G401.6 (cell line): Measurements from ENCODE around the gene HES6.
A peak's percentile ranks its signal among the peaks of the same experiment; 100 is the strongest.
"Not testable (repeated sequence)": the region's sequence is repeated elsewhere in the genome, so short reads cannot be mapped to it uniquely, and the experiment has no call there.

Experiments
- FAIRE-seq: peaks from 2 replicates; lab custom pipeline; 2012; peaks lifted over from hg19 to GRCh38; lab: Jason Lieb, UNC

The HES6 gene

DNA sequence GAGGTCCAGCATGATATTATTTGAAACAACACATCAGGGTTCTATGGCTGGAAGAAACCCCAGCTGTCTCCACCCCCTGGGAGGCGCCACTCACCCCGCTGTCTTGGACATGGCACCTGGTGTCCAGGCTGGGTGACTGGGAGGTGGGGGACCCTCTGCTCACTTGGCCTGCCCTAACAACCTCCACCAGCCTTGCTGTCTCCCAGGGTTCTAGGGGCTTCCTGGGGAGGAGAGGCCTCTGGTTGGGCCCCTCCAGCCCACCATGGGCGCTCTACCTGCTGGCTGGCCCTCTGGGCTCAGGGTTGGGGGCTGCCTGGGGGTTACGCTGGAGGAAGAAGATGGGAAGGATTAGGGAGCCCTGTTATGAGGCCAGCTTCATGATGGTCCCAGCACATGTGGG, 32.3 kb upstream of the HES6 start:
- no peak for FAIRE-seq

DNA sequence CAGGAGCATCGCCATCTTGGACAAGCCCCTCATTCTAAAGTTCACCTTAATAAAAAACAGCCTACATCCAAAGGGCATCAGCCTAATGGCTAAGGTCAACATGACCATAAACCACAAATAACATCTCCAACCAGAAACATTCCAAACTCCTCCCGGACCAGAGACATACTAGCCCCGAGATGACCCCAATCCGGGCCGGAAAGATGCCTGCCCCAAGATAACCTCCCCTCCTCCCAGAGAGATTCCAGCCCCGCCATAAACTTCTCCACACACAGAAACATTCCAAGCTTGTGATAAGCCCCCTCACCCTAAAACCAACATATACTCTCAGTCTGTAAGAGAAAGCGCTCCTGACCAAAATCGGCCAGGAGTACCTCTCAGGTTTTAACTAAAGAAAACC, 31.8 kb upstream of the HES6 start:
- FAIRE-seq = not testable (repeated sequence)

GRCh38 chr2:238271061-238271554, 31.3 kb upstream of the HES6 start:
- FAIRE-seq = no peak

DNA sequence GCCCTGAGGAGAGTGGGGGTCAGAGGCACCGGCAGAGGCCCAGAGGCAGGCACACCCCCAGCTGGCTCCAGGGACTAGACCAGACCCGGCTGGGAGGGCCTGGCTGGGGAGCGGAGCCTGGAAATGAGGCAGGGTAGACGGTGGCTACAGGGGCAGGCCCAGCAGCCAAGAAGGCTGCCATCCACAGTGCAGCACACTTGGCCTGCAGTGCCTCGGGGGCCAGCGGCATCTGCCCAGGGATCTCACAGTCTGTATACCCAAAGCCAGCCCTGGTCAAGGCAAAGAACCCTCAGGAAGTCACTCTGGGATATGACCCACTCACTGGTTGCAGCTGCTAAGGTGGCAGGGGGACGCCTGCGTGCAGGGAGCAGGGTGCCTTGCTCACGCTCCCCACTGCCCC, 30.8 kb upstream of the HES6 start:
- FAIRE-seq = no peak

DNA sequence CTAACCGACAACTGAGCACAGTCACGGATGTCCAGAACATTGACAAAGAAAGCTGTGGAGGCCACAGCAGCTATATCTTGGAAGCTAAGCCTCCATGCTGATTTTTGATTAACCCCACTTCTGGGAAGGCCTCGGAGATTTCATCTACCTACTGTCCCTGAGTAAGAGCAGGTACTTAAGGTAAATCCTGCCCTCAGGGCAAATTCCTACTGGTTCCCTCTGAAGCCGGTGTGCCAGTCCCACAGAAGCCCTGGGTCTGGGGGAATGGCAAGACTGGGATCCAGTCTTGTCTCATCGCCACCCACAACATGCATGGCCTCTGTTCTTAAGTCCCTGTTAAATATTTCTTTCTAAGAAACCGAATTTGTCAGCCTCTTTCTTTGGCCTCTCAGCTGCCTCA, 29.9 kb upstream of the HES6 start:
- no peak for FAIRE-seq

DNA sequence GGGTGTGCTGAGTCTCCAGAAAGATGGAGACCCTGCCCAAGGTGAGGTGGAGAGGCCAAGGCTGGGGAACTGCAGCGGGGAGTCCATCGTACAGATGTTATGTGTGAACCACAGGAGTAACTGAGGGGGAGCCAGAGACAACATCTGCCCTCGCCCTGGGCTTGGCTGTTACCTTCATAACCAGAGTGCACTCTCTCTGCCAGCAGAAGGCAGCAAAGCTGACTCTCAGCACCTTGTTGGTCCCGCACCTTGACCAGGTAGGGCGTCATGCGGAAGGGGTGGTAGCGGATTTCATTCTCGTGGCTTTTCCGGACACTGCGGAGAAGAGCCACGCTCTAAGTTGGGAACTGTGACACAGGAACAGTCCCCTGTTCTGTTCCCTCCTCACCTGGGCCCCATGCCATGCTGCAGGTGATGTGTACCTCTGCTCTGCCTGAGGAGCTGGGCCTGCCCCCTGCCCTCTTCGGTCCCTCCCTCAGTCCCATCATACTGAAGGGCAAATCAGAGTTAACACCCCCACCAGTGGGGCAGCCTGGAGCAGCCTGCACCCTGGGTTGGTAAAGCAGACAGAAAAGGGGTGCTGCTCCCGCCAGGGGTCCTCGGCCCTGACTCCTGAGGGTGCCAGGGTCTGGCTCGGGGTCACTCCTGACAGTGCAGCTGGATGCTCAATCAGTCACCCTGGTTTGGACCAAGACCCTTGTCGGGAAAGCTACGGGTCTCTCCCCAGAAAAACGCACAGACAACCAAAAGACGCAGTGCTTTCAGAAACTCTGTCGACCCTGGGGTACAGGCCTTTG, 28.2 kb upstream of the HES6 start:
- FAIRE-seq = no peak

- no peak for FAIRE-seq
These were observed 27.5 kb upstream of the HES6 start for GRCh38 chr2:238267341-238267710.

DNA sequence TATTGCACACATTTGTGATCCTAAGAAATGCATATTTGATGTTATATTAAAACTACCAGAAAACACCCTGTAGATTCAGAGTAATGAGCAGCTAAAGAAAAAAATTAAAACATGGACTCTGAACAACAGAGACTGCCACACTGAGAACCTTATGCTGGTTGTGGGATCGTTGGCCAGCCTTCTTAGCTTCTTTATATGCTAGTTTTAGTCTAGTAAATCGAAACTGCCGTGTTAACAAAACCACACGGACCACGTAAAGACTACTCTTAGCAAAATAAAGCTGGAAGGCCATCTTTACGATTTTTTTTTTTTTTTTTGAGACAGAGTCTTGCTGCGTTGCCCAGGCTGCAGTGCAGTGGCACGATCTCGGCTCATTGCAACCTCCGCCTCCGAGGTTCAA, 25.8 kb upstream of the HES6 start:
- FAIRE-seq = no peak

DNA sequence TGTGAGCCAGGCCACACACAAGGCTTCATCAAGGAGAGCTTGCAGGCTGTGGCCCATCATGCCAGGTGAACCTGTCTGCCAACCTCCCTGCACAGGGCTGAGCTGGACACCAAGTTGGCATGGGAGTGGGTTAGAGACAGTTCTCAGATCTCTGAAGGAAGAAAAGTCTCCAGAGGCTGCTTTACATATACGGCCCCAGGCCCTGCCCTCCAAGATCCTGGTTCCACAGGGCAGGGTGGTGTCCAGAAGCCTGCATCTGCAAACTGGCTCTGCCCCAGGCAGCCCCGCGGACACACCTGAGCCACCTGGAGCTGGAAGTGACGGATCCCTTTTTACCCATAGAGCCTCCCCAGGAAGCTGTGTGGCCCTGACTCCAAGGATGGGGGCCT, 24.2 kb upstream of the HES6 start:
- FAIRE-seq = no peak

- FAIRE-seq = peak; percentile 95
These were observed 23.6 kb upstream of the HES6 start for GRCh38 chr2:238263204-238264071.

DNA sequence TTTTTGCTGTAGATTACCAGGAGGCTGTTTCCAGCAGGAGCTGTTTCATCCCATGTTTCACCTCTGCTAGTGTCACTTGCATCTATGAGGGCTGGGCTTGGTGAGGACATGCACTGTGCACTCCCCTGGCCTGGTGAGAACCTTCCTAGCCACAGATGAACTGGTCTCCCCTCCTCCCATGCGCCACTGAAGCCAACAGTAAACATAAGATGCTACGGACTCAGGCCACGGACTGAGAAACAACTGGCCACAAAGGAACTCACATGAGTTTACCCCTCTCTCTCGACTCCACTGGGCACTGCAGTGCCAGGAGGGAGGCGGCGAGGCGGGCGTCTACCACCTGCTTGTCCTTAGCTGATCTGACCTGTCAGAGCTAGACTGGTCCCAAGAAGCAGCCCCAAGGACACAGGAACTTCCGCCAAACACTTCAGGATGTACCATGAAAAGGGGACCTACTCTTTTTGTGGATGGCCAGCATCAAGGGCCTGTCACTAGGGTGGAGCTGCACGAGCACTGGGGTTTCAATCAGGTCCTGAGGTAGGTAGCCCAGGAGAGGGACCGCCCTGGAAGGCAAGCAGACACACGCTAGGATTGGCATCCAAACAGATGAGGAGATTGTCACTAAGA, 22.8 kb upstream of the HES6 start:
- FAIRE-seq = no peak

- no peak for FAIRE-seq
These were observed 22.0 kb upstream of the HES6 start for GRCh38 chr2:238261718-238262375.

GRCh38 chr2:238260883-238261282, 21.0 kb upstream of the HES6 start:
- FAIRE-seq = no peak

- FAIRE-seq = no peak
These were observed 19.5 kb upstream of the HES6 start for GRCh38 chr2:238259061-238260020.

GRCh38 chr2:238257786-238258700, 18.2 kb upstream of the HES6 start:
- FAIRE-seq = no peak

DNA sequence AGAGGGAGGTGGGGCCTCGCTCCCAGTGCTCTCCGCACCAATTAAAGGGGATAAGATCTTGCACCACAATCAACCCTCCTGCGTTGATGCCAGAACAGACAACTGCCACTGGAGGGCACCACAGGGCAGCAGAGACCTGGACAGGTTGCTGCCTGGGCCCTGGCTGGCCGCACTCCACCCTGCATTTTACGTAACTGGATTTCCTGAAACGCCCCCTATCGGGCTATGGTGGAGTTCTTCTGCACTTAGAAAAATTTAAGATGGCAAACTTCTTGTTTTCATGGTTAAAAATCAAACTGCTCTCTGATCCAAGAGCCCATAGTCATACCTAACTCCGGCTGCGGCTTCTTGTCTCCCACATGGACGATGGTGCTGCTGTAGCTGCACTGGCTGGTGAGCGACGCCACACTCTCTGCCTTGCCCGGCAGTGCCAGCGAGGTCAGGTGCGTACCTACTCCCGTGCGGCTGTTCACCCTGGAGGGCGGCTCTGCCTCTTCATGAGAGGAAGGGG, 16.8 kb upstream of the HES6 start:
- FAIRE-seq = peak; percentile 96

GRCh38 chr2:238256111-238256510, 16.3 kb upstream of the HES6 start:
- no peak for FAIRE-seq

GRCh38 chr2:238255636-238256035, 15.8 kb upstream of the HES6 start:
- no peak for FAIRE-seq

GRCh38 chr2:238255151-238255551, 15.3 kb upstream of the HES6 start:
- FAIRE-seq = no peak
